Measurements from ENCODE around the gene MYO1D. TPM values are rescaled to one million over a fixed set of nuclear protein-coding genes. Genes with fewer than 3 reads are reported as not detected.

MYO1D gene
- total and polyA plus RNA-seq, 2 of the 13 experiments (the other 11 are each of a cell fraction or from before 2014, with no cell fraction given), result 13.2 to 17.3 TPM

DNA sequence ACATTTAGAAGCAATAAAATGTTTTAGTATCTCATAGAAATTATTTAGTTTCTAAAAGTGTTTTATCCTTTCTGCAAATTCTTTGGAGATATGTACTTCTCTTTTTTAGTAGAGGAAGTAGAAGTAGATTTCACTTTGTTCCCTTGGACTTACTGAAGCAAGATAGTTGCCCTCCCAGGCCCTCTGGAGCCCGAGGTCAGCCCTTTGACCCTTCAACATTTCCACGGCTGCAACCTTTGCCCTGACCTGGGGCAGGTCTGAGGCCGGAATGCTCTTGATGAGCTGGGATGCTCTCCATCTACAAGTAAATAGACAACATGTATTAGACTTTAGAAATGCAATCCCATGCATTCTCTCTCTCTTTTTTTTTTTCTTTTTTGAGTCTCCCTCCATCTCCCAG is 222.6 kb downstream of the MYO1D start:
- Histone ChIP-seq H3K4me3 (replicated peaks in 1 of 3; ENCODE audit: insufficient read depth in 1 of 3, low read depth in 2 of 3, low read length in 3 of 3) (no peak overlapping the region), H4K20me1 (ENCODE audit: insufficient read depth, low read length) (no peaks in the 10 kb centered on the region), H3K27ac (ENCODE audit: extremely low read length, insufficient read depth, low read length) (no peak overlapping the region), H3K4me2 (ENCODE audit: low read depth, low read length) (no peak overlapping the region), H3K4me1 (ENCODE audit: insufficient read depth, low read length) (peaks cover 7% of the 10 kb centered on the region), H3K9ac (ENCODE audit: insufficient read depth, low read depth, low read length) (no peak overlapping the region), H2AFZ (ENCODE audit: low read length) (no peak overlapping the region), H3K9me3 (ENCODE audit: low read length) (peaks cover 5% of the 10 kb centered on the region), H3K79me2 (ENCODE audit: insufficient read depth, low read length) (no peaks in the 10 kb centered on the region), H3K36me3 (replicated peaks in 1 of 2; ENCODE audit: control insufficient read depth in 1 of 2, insufficient read depth in 2 of 2, low read length in 2 of 2) (peaks cover 3 to 9% of the 10 kb centered on the region in 2 experiments; a peak in 3 of 5 replicates), H3K27me3 (ENCODE audit: control insufficient read depth in 1 of 2, insufficient read depth in 2 of 2, low read length in 2 of 2) (no peaks in the 10 kb centered on the region)
- 52% methylated on average over 3 of the region's 3 CpGs for WGBS (ENCODE audit: low lambda C conversion rate)
- FAIRE-seq (no peak), ATAC-seq (no peak), DNase-seq (ENCODE audit: low spot score) (no peak)
- ChIA-PET CTCF (ENCODE audit: low intra/inter-chr PET ratio, low total read pairs) (no interaction called here), POLR2A (no interaction called here)
- in situ Hi-C loops (cut with HindIII; ENCODE audit: extremely low pct_ligation_motif_present, low pct_unique_long_range_greater_than_20kb) (no loop called here), intact Hi-C loops (cut with micrococcal nuclease; ENCODE audit: unreplicated experiment) (no loop called here)
- BruUV-seq (replicated peaks), result no TSS peak
- no peak for TF ChIP-seq SIX1 (CRISPR knock-in tag; IDR thresholded peaks at IDR 0.05; ENCODE audit: borderline replicate concordance)
- no peak for TF ChIP-seq ZFP41 (CRISPR knock-in tag; IDR thresholded peaks at IDR 0.05; ENCODE audit: borderline replicate concordance)
- TF ChIP-seq, protein P1, sequence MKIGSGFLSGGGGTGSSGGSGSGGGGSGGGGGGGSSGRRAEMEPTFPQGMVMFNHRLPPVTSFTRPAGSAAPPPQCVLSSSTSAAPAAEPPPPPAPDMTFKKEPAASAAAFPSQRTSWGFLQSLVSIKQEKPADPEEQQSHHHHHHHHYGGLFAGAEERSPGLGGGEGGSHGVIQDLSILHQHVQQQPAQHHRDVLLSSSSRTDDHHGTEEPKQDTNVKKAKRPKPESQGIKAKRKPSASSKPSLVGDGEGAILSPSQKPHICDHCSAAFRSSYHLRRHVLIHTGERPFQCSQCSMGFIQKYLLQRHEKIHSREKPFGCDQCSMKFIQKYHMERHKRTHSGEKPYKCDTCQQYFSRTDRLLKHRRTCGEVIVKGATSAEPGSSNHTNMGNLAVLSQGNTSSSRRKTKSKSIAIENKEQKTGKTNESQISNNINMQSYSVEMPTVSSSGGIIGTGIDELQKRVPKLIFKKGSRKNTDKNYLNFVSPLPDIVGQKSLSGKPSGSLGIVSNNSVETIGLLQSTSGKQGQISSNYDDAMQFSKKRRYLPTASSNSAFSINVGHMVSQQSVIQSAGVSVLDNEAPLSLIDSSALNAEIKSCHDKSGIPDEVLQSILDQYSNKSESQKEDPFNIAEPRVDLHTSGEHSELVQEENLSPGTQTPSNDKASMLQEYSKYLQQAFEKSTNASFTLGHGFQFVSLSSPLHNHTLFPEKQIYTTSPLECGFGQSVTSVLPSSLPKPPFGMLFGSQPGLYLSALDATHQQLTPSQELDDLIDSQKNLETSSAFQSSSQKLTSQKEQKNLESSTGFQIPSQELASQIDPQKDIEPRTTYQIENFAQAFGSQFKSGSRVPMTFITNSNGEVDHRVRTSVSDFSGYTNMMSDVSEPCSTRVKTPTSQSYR (CRISPR knock-in tag; IDR thresholded peaks at IDR 0.05; ENCODE audit: borderline replicate concordance), result no peak
- no peak for TF ChIP-seq RBM39 (IDR thresholded peaks at IDR 0.05; ENCODE audit: low read depth, low read length, poor library complexity, severe bottlenecking)
- TF ChIP-seq FOXM1 (CRISPR knock-in tag; IDR thresholded peaks at IDR 0.05), result no peak
- no peak for TF ChIP-seq KDM4B (CRISPR knock-in tag; IDR thresholded peaks at IDR 0.05)
- no peak for TF ChIP-seq REL (CRISPR knock-in tag; conservative IDR thresholded peaks at IDR 0.05)
- TF ChIP-seq, protein P2, sequence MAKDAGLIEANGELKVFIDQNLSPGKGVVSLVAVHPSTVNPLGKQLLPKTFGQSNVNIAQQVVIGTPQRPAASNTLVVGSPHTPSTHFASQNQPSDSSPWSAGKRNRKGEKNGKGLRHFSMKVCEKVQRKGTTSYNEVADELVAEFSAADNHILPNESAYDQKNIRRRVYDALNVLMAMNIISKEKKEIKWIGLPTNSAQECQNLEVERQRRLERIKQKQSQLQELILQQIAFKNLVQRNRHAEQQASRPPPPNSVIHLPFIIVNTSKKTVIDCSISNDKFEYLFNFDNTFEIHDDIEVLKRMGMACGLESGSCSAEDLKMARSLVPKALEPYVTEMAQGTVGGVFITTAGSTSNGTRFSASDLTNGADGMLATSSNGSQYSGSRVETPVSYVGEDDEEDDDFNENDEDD (CRISPR knock-in tag; IDR thresholded peaks at IDR 0.05; ENCODE audit: borderline replicate concordance), result no peak
- TF ChIP-seq, protein P3, sequence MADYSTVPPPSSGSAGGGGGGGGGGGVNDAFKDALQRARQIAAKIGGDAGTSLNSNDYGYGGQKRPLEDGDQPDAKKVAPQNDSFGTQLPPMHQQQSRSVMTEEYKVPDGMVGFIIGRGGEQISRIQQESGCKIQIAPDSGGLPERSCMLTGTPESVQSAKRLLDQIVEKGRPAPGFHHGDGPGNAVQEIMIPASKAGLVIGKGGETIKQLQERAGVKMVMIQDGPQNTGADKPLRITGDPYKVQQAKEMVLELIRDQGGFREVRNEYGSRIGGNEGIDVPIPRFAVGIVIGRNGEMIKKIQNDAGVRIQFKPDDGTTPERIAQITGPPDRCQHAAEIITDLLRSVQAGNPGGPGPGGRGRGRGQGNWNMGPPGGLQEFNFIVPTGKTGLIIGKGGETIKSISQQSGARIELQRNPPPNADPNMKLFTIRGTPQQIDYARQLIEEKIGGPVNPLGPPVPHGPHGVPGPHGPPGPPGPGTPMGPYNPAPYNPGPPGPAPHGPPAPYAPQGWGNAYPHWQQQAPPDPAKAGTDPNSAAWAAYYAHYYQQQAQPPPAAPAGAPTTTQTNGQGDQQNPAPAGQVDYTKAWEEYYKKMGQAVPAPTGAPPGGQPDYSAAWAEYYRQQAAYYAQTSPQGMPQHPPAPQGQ (CRISPR knock-in tag; IDR thresholded peaks at IDR 0.05; ENCODE audit: borderline replicate concordance), result no peak
- no peak for TF ChIP-seq GTF3A (CRISPR knock-in tag; conservative IDR thresholded peaks at IDR 0.05)
- TF ChIP-seq AHR (CRISPR knock-in tag; IDR thresholded peaks at IDR 0.05), result no peak
- peak; percentile 19; the same call in 1 of the 2 replicates for TF ChIP-seq POGZ (CRISPR knock-in tag; IDR thresholded peaks at IDR 0.05)
- TF ChIP-seq NR2F6 (IDR thresholded peaks at IDR 0.05), result peak; percentile 79
- 0 out of 2 replicates have a peak, but pooled peaks have one; percentile 17 for TF ChIP-seq NR2F6 (CRISPR knock-in tag; IDR thresholded peaks at IDR 0.05)
- TF ChIP-seq NR2F1 (CRISPR knock-in tag; IDR thresholded peaks at IDR 0.05), result peak; percentile 14 to 49; a peak in 1 of 4 replicates
- no peak for TF ChIP-seq TBX3 (IDR thresholded peaks at IDR 0.05; ENCODE audit: borderline replicate concordance)
- TF ChIP-seq ZNF160 (CRISPR knock-in tag; IDR thresholded peaks at IDR 0.05), result no peak
- no peak for TF ChIP-seq ZNF775 (CRISPR knock-in tag; IDR thresholded peaks at IDR 0.05; ENCODE audit: borderline replicate concordance)
- peak; percentile 34; the same call in 1 of the 2 replicates for TF ChIP-seq HNF4A (CRISPR knock-in tag; IDR thresholded peaks at IDR 0.05)
- TF ChIP-seq GATAD2A (CRISPR knock-in tag; IDR thresholded peaks at IDR 0.05), result no peak
- no peak for TF ChIP-seq MIXL1 (CRISPR knock-in tag; IDR thresholded peaks at IDR 0.05)
- TF ChIP-seq MIER2 (CRISPR knock-in tag; IDR thresholded peaks at IDR 0.05), result no peak
- TF ChIP-seq HNRNPH1 (optimal IDR thresholded peaks at IDR 0.05; ENCODE audit: low read depth, low read length), result no peak

Data from HepG2 (cell line).